Measurements from ENCODE around the gene FZD10.

Gene FZD10

GRCh38 chr12:130139567-130140421 lies 22.5 kb upstream of the FZD10 start:
- ATAC-seq, result no peak
- TF ChIP-seq, protein P1, sequence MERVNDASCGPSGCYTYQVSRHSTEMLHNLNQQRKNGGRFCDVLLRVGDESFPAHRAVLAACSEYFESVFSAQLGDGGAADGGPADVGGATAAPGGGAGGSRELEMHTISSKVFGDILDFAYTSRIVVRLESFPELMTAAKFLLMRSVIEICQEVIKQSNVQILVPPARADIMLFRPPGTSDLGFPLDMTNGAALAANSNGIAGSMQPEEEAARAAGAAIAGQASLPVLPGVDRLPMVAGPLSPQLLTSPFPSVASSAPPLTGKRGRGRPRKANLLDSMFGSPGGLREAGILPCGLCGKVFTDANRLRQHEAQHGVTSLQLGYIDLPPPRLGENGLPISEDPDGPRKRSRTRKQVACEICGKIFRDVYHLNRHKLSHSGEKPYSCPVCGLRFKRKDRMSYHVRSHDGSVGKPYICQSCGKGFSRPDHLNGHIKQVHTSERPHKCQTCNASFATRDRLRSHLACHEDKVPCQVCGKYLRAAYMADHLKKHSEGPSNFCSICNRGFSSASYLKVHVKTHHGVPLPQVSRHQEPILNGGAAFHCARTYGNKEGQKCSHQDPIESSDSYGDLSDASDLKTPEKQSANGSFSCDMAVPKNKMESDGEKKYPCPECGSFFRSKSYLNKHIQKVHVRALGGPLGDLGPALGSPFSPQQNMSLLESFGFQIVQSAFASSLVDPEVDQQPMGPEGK (CRISPR knock-in tag; IDR thresholded peaks at IDR 0.05; ENCODE audit: borderline replicate concordance), result no peak
- TF ChIP-seq RARB (CRISPR knock-in tag; IDR thresholded peaks at IDR 0.05) (no peak), GLIS3 (CRISPR knock-in tag; IDR thresholded peaks at IDR 0.05) (no peak), BACH2 (CRISPR knock-in tag; IDR thresholded peaks at IDR 0.05; ENCODE audit: borderline replicate concordance) (no peak), ZNF565 (CRISPR knock-in tag; conservative IDR thresholded peaks at IDR 0.05; ENCODE audit: low read depth) (no peak), CSDC2 (CRISPR knock-in tag; IDR thresholded peaks at IDR 0.05) (no peak), ZC3H10 (CRISPR knock-in tag; IDR thresholded peaks at IDR 0.05) (no peak), ESRRG (CRISPR knock-in tag; IDR thresholded peaks at IDR 0.05) (no peak), ZNF70 (CRISPR knock-in tag; IDR thresholded peaks at IDR 0.05) (no peak)
- TF ChIP-seq, protein P2, sequence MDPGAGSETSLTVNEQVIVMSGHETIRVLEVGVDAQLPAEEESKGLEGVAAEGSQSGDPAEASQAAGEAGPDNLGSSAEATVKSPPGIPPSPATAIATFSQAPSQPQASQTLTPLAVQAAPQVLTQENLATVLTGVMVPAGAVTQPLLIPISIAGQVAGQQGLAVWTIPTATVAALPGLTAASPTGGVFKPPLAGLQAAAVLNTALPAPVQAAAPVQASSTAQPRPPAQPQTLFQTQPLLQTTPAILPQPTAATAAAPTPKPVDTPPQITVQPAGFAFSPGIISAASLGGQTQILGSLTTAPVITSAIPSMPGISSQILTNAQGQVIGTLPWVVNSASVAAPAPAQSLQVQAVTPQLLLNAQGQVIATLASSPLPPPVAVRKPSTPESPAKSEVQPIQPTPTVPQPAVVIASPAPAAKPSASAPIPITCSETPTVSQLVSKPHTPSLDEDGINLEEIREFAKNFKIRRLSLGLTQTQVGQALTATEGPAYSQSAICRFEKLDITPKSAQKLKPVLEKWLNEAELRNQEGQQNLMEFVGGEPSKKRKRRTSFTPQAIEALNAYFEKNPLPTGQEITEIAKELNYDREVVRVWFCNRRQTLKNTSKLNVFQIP (CRISPR knock-in tag; IDR thresholded peaks at IDR 0.05; ENCODE audit: borderline replicate concordance, low read depth), result no peak
- TF ChIP-seq, protein P3, sequence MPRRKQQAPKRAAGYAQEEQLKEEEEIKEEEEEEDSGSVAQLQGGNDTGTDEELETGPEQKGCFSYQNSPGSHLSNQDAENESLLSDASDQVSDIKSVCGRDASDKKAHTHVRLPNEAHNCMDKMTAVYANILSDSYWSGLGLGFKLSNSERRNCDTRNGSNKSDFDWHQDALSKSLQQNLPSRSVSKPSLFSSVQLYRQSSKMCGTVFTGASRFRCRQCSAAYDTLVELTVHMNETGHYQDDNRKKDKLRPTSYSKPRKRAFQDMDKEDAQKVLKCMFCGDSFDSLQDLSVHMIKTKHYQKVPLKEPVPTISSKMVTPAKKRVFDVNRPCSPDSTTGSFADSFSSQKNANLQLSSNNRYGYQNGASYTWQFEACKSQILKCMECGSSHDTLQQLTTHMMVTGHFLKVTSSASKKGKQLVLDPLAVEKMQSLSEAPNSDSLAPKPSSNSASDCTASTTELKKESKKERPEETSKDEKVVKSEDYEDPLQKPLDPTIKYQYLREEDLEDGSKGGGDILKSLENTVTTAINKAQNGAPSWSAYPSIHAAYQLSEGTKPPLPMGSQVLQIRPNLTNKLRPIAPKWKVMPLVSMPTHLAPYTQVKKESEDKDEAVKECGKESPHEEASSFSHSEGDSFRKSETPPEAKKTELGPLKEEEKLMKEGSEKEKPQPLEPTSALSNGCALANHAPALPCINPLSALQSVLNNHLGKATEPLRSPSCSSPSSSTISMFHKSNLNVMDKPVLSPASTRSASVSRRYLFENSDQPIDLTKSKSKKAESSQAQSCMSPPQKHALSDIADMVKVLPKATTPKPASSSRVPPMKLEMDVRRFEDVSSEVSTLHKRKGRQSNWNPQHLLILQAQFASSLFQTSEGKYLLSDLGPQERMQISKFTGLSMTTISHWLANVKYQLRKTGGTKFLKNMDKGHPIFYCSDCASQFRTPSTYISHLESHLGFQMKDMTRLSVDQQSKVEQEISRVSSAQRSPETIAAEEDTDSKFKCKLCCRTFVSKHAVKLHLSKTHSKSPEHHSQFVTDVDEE (CRISPR knock-in tag; IDR thresholded peaks at IDR 0.05), result no peak

DNA sequence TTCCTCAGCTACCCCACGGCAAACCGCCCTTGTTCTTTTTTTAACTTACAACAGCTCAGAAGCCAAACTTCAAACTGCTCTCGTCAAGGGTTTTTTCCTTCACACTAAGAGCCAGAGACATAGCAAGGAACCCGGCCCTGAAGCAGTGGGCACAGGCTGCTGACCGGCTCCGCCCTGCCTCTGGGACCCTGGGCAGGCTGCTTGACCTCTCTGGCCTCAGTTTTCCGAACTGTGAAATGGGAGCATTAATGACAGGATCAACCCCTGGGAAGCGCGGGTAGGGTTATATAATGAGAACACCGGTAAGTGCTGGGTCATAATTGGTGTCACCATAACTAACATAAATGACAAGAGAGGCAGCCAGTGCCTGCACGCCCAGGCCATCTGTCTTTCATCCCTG lies 21.2 kb upstream of the FZD10 start:
- no peak for TF ChIP-seq ESRRG (CRISPR knock-in tag; IDR thresholded peaks at IDR 0.05)
- TF ChIP-seq, protein P2 (CRISPR knock-in tag; IDR thresholded peaks at IDR 0.05; ENCODE audit: borderline replicate concordance, low read depth), result no peak
- no peak for TF ChIP-seq RARB (CRISPR knock-in tag; IDR thresholded peaks at IDR 0.05)
- no peak for TF ChIP-seq ARNTL (CRISPR knock-in tag; IDR thresholded peaks at IDR 0.05; ENCODE audit: borderline replicate concordance, low read depth)
- TF ChIP-seq TCF4 (CRISPR knock-in tag; IDR thresholded peaks at IDR 0.05; ENCODE audit: borderline replicate concordance), result no peak
- no peak for TF ChIP-seq CSDC2 (CRISPR knock-in tag; IDR thresholded peaks at IDR 0.05)
- no peak for TF ChIP-seq ZFP30 (CRISPR knock-in tag; IDR thresholded peaks at IDR 0.05)
- TF ChIP-seq PPARA (CRISPR knock-in tag; IDR thresholded peaks at IDR 0.05; ENCODE audit: borderline replicate concordance), result no peak
- TF ChIP-seq SNAI2 (CRISPR knock-in tag; IDR thresholded peaks at IDR 0.05), result no peak
- TF ChIP-seq TOX (CRISPR knock-in tag; IDR thresholded peaks at IDR 0.05; ENCODE audit: borderline replicate concordance), result no peak
- TF ChIP-seq, protein P4, sequence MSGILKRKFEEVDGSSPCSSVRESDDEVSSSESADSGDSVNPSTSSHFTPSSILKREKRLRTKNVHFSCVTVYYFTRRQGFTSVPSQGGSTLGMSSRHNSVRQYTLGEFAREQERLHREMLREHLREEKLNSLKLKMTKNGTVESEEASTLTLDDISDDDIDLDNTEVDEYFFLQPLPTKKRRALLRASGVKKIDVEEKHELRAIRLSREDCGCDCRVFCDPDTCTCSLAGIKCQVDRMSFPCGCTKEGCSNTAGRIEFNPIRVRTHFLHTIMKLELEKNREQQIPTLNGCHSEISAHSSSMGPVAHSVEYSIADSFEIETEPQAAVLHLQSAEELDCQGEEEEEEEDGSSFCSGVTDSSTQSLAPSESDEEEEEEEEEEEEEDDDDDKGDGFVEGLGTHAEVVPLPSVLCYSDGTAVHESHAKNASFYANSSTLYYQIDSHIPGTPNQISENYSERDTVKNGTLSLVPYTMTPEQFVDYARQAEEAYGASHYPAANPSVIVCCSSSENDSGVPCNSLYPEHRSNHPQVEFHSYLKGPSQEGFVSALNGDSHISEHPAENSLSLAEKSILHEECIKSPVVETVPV (CRISPR knock-in tag; IDR thresholded peaks at IDR 0.05), result no peak
- no peak for TF ChIP-seq ZNF70 (CRISPR knock-in tag; IDR thresholded peaks at IDR 0.05)
- no peak for TF ChIP-seq OSR1 (CRISPR knock-in tag; IDR thresholded peaks at IDR 0.05)
- TF ChIP-seq, protein P3 (CRISPR knock-in tag; IDR thresholded peaks at IDR 0.05), result no peak
- TF ChIP-seq CREB5 (CRISPR knock-in tag; IDR thresholded peaks at IDR 0.05; ENCODE audit: low read depth), result no peak
- no peak for TF ChIP-seq ZFP3 (CRISPR knock-in tag; IDR thresholded peaks at IDR 0.05)
- TF ChIP-seq ZNF565 (CRISPR knock-in tag; conservative IDR thresholded peaks at IDR 0.05; ENCODE audit: low read depth), result no peak
- TF ChIP-seq ZNF8 (CRISPR knock-in tag; IDR thresholded peaks at IDR 0.05), result no peak
- TF ChIP-seq, protein P1 (CRISPR knock-in tag; IDR thresholded peaks at IDR 0.05; ENCODE audit: borderline replicate concordance), result no peak
- no peak for TF ChIP-seq BACH2 (CRISPR knock-in tag; IDR thresholded peaks at IDR 0.05; ENCODE audit: borderline replicate concordance)
- no peak for ATAC-seq

Measured in SK-N-SH treated with all-trans-retinoic acid at 6 μM for 48 hours (cell line).